OCI-LY7 (cell line): ENCODE data around the gene UBE2Q1. TPM values are rescaled to one million over a fixed set of nuclear protein-coding genes. Genes with fewer than 3 reads are reported as not detected.

Experiments used
- BruUV-seq: library from RNA; stranded (reverse); fragments of 400-500 nt; replicated peaks from 2 replicates; lab custom pipeline; 2021; lab: Mats Ljungman, UMichigan
- CTCF ChIA-PET: fragments of 300-600 bp; sonication (Branson Sonifier 250); formaldehyde crosslinking; loops from one replicate; lab custom pipeline; 2022; ENCODE audit warnings: antibody characterized with exemption; ENCODE audit not compliant: unreplicated experiment; lab: Charles Lee
- POLR2A ChIA-PET: fragments of 300-600 bp; sonication (Branson Sonifier 250); formaldehyde crosslinking; loops from one replicate; lab custom pipeline; 2022; ENCODE audit warnings: antibody characterized with exemption; lab: Charles Lee
- DNase-seq: peaks from one replicate; pipeline ENCODE4 v3.0.0-alpha.2; 2015; ENCODE audit warnings: low spot score
- H2AFZ ChIP-seq: fragments of 200-600 bp; sonication (generic), shearing (Covaris generic); 2 replicates; pipeline ENCODE4 v1.6.1; 2014; ENCODE audit warnings: mild to moderate bottlenecking, antibody characterized with exemption, low read length, moderate library complexity
- H3K27ac ChIP-seq: fragments of 200-600 bp; sonication (generic); 2 replicates; pipeline ENCODE4 v1.5.1; 2014; ENCODE audit warnings: mixed run types, low read depth, mild to moderate bottlenecking, moderate library complexity, low read length, inconsistent platforms; ENCODE audit not compliant: poor library complexity, severe bottlenecking
- H3K36me3 ChIP-seq: fragments of 200-600 bp; sonication (generic); 2 replicates; pipeline ENCODE4 v1.6.1; 2014; ENCODE audit warnings: mild to moderate bottlenecking, antibody characterized with exemption, low read length, moderate library complexity, mixed read lengths; ENCODE audit not compliant: insufficient read depth
- H3K4me1 ChIP-seq: fragments of 200-600 bp; sonication (generic); 2 replicates; pipeline ENCODE4 v1.5.1; 2014; ENCODE audit warnings: mild to moderate bottlenecking, low read length; ENCODE audit not compliant: insufficient read depth, poor library complexity, severe bottlenecking
- H3K4me2 ChIP-seq: fragments of 200-600 bp; sonication (generic); 2 replicates; pipeline ENCODE4 v1.6.1; 2014; ENCODE audit warnings: mild to moderate bottlenecking, low read length
- H3K4me3 ChIP-seq: fragments of 200-600 bp; sonication (generic); 2 replicates; pipeline ENCODE4 v1.5.1; 2014; ENCODE audit warnings: mild to moderate bottlenecking, low read depth, low read length; ENCODE audit not compliant: poor library complexity, severe bottlenecking
- H3K79me2 ChIP-seq: fragments of 200-600 bp; sonication (generic); 2 replicates; pipeline ENCODE4 v1.6.1; 2016; ENCODE audit warnings: low read depth, mild to moderate bottlenecking, low read length, moderate library complexity, mixed read lengths; ENCODE audit not compliant: insufficient read depth
- H3K9me2 ChIP-seq: fragments of 200-600 bp; sonication (generic); 2 replicates; pipeline ENCODE4 v1.6.1; 2016; ENCODE audit warnings: mild to moderate bottlenecking, low read length, mixed read lengths; ENCODE audit not compliant: insufficient read depth
- H3K9me3 ChIP-seq: fragments of 200-600 bp; sonication (generic); 2 replicates; pipeline ENCODE4 v1.6.1; 2014; ENCODE audit warnings: mild to moderate bottlenecking, mixed run types, low read length, mixed read lengths
- H4K20me1 ChIP-seq: fragments of 200-600 bp; sonication (generic); 2 replicates; pipeline ENCODE4 v1.6.1; 2014; ENCODE audit warnings: mild to moderate bottlenecking, antibody characterized with exemption, low read length, moderate library complexity, mixed read lengths; ENCODE audit not compliant: insufficient read depth
- EZH2phosphoT487 ChIP-seq: fragments of 200-600 bp; sonication (generic); IDR thresholded peaks from 2 replicates; pipeline ENCODE4 v1.6.1; 2018; ENCODE audit warnings: low read depth, borderline replicate concordance, mild to moderate bottlenecking, mixed run types, antibody characterized with exemption, low read length, moderate library complexity, mixed read lengths
- intact Hi-C: fragments of 100-400 bp; cut with micrococcal nuclease; formaldehyde crosslinking; loops from one replicate; pipeline ENCODE4 v1.10.0; 2022; ENCODE audit not compliant: unreplicated experiment
- total RNA-seq, 2 experiments: library from RNA; depleted of rRNA in 1 of 2; stranded (reverse); fragments of >200 nt in 1 of 2; shearing (Covaris generic) in 1 of 2; gene quantifications; 2 replicates each; pipeline ENCODE4 v1.2.3, GENCODE V29; 2014 to 2022
- TF ChIP-seq, protein P1 (sequence below): fragments of 200-600 bp; sonication (generic); conservative IDR thresholded peaks from 2 replicates; pipeline ENCODE4 v1.5.1; 2014; ENCODE audit warnings: mild to moderate bottlenecking, antibody characterized with exemption, low read length, moderate library complexity, mixed read lengths

The UBE2Q1 gene
- total RNA-seq, 2 experiments from 2014 or later, result 34.6 to 84.5 TPM

DNA sequence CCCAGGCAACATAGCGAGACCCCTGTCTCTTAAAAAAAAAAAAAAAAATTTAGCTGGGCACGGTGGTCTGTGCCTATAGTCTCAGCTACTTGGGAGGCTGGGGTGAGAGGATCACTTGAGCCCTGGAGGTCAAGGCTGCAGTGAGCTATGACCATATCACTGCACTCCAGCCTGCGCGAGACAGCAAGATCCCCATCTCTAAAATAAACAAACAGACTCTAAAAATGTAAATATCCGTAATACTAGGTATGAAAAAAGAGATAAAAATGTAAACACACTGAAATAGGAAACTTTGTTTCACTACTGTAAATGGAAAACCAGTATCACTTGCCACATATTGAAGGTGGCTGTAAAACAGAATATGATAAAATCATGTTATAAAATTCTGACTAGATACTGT, 32.3 kb upstream of the UBE2Q1 start:
- BruUV-seq, result no TSS peak
- Histone ChIP-seq H3K4me2 (no peak overlapping the region), H3K4me1 (no peaks in the 10 kb centered on the region), H3K4me3 (no peak overlapping the region), H4K20me1 (no peaks in the 10 kb centered on the region), H2AFZ (no peak overlapping the region), H3K36me3 (peaks cover 97% of the 10 kb centered on the region), H3K79me2 (no peaks in the 10 kb centered on the region), H3K9me2 (no peaks in the 10 kb centered on the region), H3K27ac (no peak overlapping the region), H3K9me3 (no peaks in the 10 kb centered on the region)
- ChIA-PET CTCF (no interaction called here), POLR2A (interaction anchor here (0.7 kb wide), 1 partner anchor 302 kb away, joined by 3 read pairs; no protein-coding TSS in a partner anchor)
- no peak for TF ChIP-seq EZH2phosphoT487
- TF ChIP-seq, protein P1, sequence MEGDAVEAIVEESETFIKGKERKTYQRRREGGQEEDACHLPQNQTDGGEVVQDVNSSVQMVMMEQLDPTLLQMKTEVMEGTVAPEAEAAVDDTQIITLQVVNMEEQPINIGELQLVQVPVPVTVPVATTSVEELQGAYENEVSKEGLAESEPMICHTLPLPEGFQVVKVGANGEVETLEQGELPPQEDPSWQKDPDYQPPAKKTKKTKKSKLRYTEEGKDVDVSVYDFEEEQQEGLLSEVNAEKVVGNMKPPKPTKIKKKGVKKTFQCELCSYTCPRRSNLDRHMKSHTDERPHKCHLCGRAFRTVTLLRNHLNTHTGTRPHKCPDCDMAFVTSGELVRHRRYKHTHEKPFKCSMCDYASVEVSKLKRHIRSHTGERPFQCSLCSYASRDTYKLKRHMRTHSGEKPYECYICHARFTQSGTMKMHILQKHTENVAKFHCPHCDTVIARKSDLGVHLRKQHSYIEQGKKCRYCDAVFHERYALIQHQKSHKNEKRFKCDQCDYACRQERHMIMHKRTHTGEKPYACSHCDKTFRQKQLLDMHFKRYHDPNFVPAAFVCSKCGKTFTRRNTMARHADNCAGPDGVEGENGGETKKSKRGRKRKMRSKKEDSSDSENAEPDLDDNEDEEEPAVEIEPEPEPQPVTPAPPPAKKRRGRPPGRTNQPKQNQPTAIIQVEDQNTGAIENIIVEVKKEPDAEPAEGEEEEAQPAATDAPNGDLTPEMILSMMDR, result no peak
- intact Hi-C loops, result no loop called here
- DNase-seq, result no peak

DNA sequence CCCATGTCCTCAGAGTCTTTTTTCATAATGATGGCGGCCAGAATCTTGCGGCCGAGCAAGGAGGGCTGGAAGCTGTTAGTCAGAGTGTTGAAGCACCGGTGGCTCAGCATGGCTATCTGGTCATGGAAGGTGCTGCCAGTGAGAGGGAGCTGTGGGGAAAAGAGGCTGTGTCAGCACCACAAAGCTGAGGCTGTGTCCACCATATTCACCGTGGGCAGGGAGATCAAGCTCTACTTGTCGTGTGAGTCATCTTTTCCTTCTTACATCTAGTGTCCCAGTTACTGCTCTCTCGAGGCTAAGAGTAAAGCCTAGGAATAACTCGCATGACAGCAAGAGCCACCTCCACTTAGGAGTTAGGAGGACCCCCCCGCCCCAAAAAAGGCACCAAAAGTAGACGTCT, 31.3 kb upstream of the UBE2Q1 start:
- Histone ChIP-seq H3K4me1 (peaks cover 7% of the 10 kb centered on the region), H4K20me1 (no peaks in the 10 kb centered on the region)
- BruUV-seq, result no TSS peak

DNA sequence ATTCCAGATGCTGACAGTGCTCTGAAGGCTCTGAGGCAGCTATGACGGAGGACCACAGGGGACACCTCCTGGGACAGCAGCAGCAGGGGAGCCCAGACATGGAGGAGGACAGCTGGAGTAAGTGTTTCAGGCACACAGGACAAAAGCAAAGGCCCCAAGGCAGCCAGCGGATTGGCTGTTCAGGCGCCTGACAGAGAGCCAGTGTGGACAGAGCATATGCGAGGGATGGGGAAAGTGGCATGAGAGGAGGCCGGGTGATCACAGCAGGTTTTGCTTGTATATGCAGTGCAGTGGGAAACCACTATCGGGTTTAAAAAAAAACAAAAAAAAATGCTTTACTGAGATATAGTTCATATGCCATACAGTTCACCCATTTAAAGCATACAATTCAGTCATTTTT, 28.2 kb upstream of the UBE2Q1 start:
- TF ChIP-seq, protein P1, result no peak
- no peak for TF ChIP-seq EZH2phosphoT487
- peaks cover 100% of the 10 kb centered on the region for H3K36me3 ChIP-seq
- BruUV-seq, result no TSS peak
- CTCF ChIA-PET, result no interaction called here
- no peak for DNase-seq
- no peaks in the 10 kb centered on the region for H3K9me3 ChIP-seq
- no peaks in the 10 kb centered on the region for H4K20me1 ChIP-seq
- intact Hi-C loops, result no loop called here
- no peak overlapping the region for H3K4me3 ChIP-seq
- H2AFZ ChIP-seq, result no peak overlapping the region
- no peak overlapping the region for H3K4me2 ChIP-seq
- no peak overlapping the region for H3K27ac ChIP-seq
- POLR2A ChIA-PET, result no interaction called here
- no peaks in the 10 kb centered on the region for H3K9me2 ChIP-seq
- H3K79me2 ChIP-seq, result no peaks in the 10 kb centered on the region
- H3K4me1 ChIP-seq, result peaks cover 17% of the 10 kb centered on the region

More for the DNA sequence above, 31.3 kb upstream of the UBE2Q1 start:
- POLR2A ChIA-PET, result no interaction called here
- Histone ChIP-seq H3K9me2 (no peaks in the 10 kb centered on the region), H3K4me2 (no peak overlapping the region), H3K9me3 (no peaks in the 10 kb centered on the region), H3K4me3 (no peak overlapping the region), H2AFZ (no peak overlapping the region), H3K27ac (no peak overlapping the region), H3K36me3 (peaks cover 99% of the 10 kb centered on the region), H3K79me2 (no peaks in the 10 kb centered on the region)
- intact Hi-C loops, result no loop called here
- DNase-seq, result no peak
- CTCF ChIA-PET, result no interaction called here
- no peak for TF ChIP-seq EZH2phosphoT487
- TF ChIP-seq, protein P1, result no peak
